ENCODE data around the gene VEGFD. TPM values are rescaled to one million over a fixed set of nuclear protein-coding genes. Genes with fewer than 3 reads are reported as not detected.

The VEGFD gene
- total and polyA plus RNA-seq, 2 of the 13 experiments (the other 11 are each of a cell fraction or from before 2014, with no cell fraction given): 0.11 to 0.35 TPM

- Histone ChIP-seq H3K4me1 (ENCODE audit: insufficient read depth, low read length) (no peaks in the 10 kb centered on the region), H3K4me3 (replicated peaks in 1 of 3; ENCODE audit: insufficient read depth in 1 of 3, low read depth in 2 of 3, low read length in 3 of 3) (no peak overlapping the region), H3K79me2 (ENCODE audit: insufficient read depth, low read length) (no peaks in the 10 kb centered on the region), H3K27me3 (ENCODE audit: control insufficient read depth in 1 of 2, insufficient read depth in 2 of 2, low read length in 2 of 2) (no peaks in the 10 kb centered on the region), H3K4me2 (ENCODE audit: low read depth, low read length) (no peak overlapping the region), H3K9me3 (ENCODE audit: low read length) (no peaks in the 10 kb centered on the region), H2AFZ (ENCODE audit: low read length) (no peak overlapping the region), H3K9ac (ENCODE audit: insufficient read depth, low read depth, low read length) (no peak overlapping the region), H3K36me3 (replicated peaks in 1 of 2; ENCODE audit: control insufficient read depth in 1 of 2, insufficient read depth in 2 of 2, low read length in 2 of 2) (no peaks in the 10 kb centered on the region), H3K27ac (ENCODE audit: extremely low read length, insufficient read depth, low read length) (no peak overlapping the region), H4K20me1 (ENCODE audit: insufficient read depth, low read length) (no peaks in the 10 kb centered on the region)
- no TSS peak for BruUV-seq (replicated peaks)
- POLR2A ChIA-PET: no interaction called here
- intact Hi-C loops (cut with micrococcal nuclease; ENCODE audit: unreplicated experiment) (no loop called here), in situ Hi-C loops (cut with HindIII; ENCODE audit: extremely low pct_ligation_motif_present, low pct_unique_long_range_greater_than_20kb) (no loop called here)
- ATAC-seq (no peak), FAIRE-seq (no peak), DNase-seq (ENCODE audit: low spot score) (no peak)
- CTCF ChIA-PET (ENCODE audit: low intra/inter-chr PET ratio, low total read pairs): no interaction called here
- TF ChIP-seq ZNF839 (CRISPR knock-in tag; IDR thresholded peaks at IDR 0.05; ENCODE audit: borderline replicate concordance) (no peak), REPIN1 (CRISPR knock-in tag; IDR thresholded peaks at IDR 0.05; ENCODE audit: borderline replicate concordance, low read depth) (no peak), HNF4G (IDR thresholded peaks at IDR 0.05; ENCODE audit: borderline replicate concordance, low read depth, low read length) (no peak), HNF4G (CRISPR knock-in tag; IDR thresholded peaks at IDR 0.05; ENCODE audit: borderline replicate concordance, low read depth) (no peak), ZNF781 (CRISPR knock-in tag; IDR thresholded peaks at IDR 0.05; ENCODE audit: borderline replicate concordance, not compliant biosample characterization) (no peak), ZNF317 (CRISPR knock-in tag; IDR thresholded peaks at IDR 0.05) (no peak), RBM22 (optimal IDR thresholded peaks at IDR 0.05; ENCODE audit: low read length) (no peak), ZSCAN22 (CRISPR knock-in tag; IDR thresholded peaks at IDR 0.05) (no peak), NFE2L1 (CRISPR knock-in tag; IDR thresholded peaks at IDR 0.05; ENCODE audit: borderline replicate concordance) (no peak), HNF1B (CRISPR knock-in tag; IDR thresholded peaks at IDR 0.05) (no peak), PHF20 (CRISPR knock-in tag; IDR thresholded peaks at IDR 0.05) (no peak), THRA (CRISPR knock-in tag; IDR thresholded peaks at IDR 0.05; ENCODE audit: borderline replicate concordance) (no peak), PRPF4 (IDR thresholded peaks at IDR 0.05; ENCODE audit: low read depth, low read length, poor library complexity, severe bottlenecking) (no peak), MTF1 (CRISPR knock-in tag; IDR thresholded peaks at IDR 0.05) (no peak), RXRA (CRISPR knock-in tag; IDR thresholded peaks at IDR 0.05) (no peak), ZSCAN20 (CRISPR knock-in tag; IDR thresholded peaks at IDR 0.05; ENCODE audit: borderline replicate concordance) (no peak), ZNF589 (CRISPR knock-in tag; conservative IDR thresholded peaks at IDR 0.05) (no peak), ARNT2 (CRISPR knock-in tag; IDR thresholded peaks at IDR 0.05; ENCODE audit: low read depth) (no peak)
- WGBS (ENCODE audit: low lambda C conversion rate): 100% methylated on average over 2 of the region's 2 CpGs
Measured at GRCh38 chrX:15395789-15396188, 11.6 kb upstream of the VEGFD start.
